WERI-Rb-1 (cell line): ENCODE results near the gene TRIM50.

ENCODE experiments used
- DNase-seq: peaks from one replicate; pipeline ENCODE4 v3.0.0-alpha.2; 2020
- H3K27ac ChIP-seq: fragments of 250-450 bp; sonication (Bioruptor Pico); 2 replicates; pipeline ENCODE4 v1.5.1; 2020; ENCODE audit warnings: mild to moderate bottlenecking, moderate library complexity
- H3K27me3 ChIP-seq: fragments of 250-450 bp; sonication (Bioruptor Pico); 2 replicates; pipeline ENCODE4 v1.5.1; 2021; ENCODE audit warnings: mild to moderate bottlenecking, low read depth, moderate library complexity; ENCODE audit not compliant: insufficient read depth, severe bottlenecking
- H3K36me3 ChIP-seq: fragments of 250-450 bp; sonication (Bioruptor Pico); 2 replicates; pipeline ENCODE4 v1.5.1; 2020; ENCODE audit warnings: mild to moderate bottlenecking, moderate library complexity
- H3K4me3 ChIP-seq: 2 replicates; pipeline ENCODE4 v1.5.1; 2011; ENCODE audit warnings: low read depth, mild to moderate bottlenecking, control low read depth, low read length
- H3K9me3 ChIP-seq: fragments of 250-450 bp; sonication (Bioruptor Pico); 2 replicates; pipeline ENCODE4 v1.5.1; 2021; ENCODE audit warnings: mild to moderate bottlenecking, moderate library complexity; ENCODE audit not compliant: severe bottlenecking
- TF ChIP-seq, protein P1 (sequence below): IDR thresholded peaks from 2 replicates; pipeline ENCODE4 v1.5.1; 2011; ENCODE audit warnings: low read depth, mild to moderate bottlenecking, control low read depth, inconsistent platforms, low read length

Gene TRIM50

GRCh38 chr7:73351447-73352167, 23.7 kb upstream of the TRIM50 start:
- TF ChIP-seq, protein P1, sequence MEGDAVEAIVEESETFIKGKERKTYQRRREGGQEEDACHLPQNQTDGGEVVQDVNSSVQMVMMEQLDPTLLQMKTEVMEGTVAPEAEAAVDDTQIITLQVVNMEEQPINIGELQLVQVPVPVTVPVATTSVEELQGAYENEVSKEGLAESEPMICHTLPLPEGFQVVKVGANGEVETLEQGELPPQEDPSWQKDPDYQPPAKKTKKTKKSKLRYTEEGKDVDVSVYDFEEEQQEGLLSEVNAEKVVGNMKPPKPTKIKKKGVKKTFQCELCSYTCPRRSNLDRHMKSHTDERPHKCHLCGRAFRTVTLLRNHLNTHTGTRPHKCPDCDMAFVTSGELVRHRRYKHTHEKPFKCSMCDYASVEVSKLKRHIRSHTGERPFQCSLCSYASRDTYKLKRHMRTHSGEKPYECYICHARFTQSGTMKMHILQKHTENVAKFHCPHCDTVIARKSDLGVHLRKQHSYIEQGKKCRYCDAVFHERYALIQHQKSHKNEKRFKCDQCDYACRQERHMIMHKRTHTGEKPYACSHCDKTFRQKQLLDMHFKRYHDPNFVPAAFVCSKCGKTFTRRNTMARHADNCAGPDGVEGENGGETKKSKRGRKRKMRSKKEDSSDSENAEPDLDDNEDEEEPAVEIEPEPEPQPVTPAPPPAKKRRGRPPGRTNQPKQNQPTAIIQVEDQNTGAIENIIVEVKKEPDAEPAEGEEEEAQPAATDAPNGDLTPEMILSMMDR: no peak
- Histone ChIP-seq H3K9me3 (no peaks in the 10 kb centered on the region), H3K36me3 (no peaks in the 10 kb centered on the region), H3K4me3 (no peak overlapping the region), H3K27me3 (no peaks in the 10 kb centered on the region), H3K27ac (no peak overlapping the region)
- DNase-seq: no peak

DNA sequence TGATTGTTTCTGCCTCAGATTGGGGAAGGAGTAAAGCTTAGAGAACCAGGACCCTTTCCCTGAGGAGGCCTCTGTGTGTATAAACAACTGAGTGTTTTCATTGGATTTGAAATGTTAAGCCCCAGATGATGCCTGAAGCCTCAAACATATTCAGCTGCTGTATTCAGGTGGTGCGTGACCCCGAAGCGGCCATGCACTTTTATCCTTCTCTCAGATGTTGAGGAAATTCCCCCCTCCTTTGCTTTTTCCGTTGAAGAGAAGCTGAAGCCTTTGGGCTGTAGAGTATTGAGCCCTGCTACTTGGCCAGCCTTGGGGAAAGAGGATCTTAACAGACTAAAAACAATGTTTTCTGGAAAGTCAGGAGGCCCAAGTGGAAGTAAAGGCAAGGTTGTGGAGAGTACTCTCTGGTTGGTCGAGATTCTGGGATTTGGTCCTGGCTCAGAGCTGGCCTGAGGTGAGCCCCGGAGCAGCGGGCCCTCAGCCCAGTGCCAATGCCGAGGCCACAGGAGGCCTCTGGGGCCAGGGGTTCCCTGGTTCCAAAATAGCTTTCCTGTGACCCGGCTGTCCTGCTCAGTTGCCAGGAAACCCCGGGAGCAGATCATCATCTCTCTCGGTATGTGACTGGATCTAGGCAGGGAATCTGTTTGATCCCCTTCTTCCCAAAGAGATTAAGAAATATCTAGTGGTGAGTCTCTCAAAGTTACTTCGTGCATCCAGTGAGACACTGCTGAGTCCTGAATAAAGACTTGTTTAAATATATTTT, 22.6 kb upstream of the TRIM50 start:
- no peaks in the 10 kb centered on the region for H3K27me3 ChIP-seq
- H3K4me3 ChIP-seq: no peak overlapping the region
- H3K27ac ChIP-seq: no peak overlapping the region
- no peaks in the 10 kb centered on the region for H3K36me3 ChIP-seq
- TF ChIP-seq, protein P1: no peak
- DNase-seq: no peak
- no peaks in the 10 kb centered on the region for H3K9me3 ChIP-seq

GRCh38 chr7:73349763-73350162, 21.9 kb upstream of the TRIM50 start:
- DNase-seq: no peak
- H3K27ac ChIP-seq: no peak overlapping the region
- TF ChIP-seq, protein P1: no peak
- H3K4me3 ChIP-seq: no peak overlapping the region
- H3K27me3 ChIP-seq: no peaks in the 10 kb centered on the region
- H3K9me3 ChIP-seq: no peaks in the 10 kb centered on the region
- no peaks in the 10 kb centered on the region for H3K36me3 ChIP-seq

DNA sequence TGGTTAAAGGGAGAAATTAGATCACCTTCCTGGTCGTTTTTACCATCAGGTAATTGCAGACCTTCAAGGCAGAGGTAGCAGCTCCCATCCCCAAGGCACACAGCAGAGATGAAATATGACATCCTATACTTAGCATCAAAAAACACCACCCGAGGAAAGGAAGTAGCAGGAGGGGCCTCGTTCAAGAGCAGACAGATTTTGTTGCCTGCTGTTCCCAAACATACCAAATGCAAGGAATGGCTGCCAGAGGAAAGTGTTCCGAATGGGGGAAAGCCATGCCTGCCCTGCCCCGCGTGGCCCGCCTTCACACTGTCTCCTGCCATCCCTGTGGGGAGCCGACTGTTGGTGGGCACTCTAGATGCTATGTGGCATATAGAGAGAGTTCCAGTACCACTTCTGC, 18.1 kb upstream of the TRIM50 start:
- H3K27ac ChIP-seq: no peak overlapping the region
- H3K9me3 ChIP-seq: no peaks in the 10 kb centered on the region
- H3K36me3 ChIP-seq: no peaks in the 10 kb centered on the region
- H3K27me3 ChIP-seq: no peaks in the 10 kb centered on the region
- TF ChIP-seq, protein P1: no peak
- DNase-seq: no peak
- H3K4me3 ChIP-seq: no peak overlapping the region

DNA sequence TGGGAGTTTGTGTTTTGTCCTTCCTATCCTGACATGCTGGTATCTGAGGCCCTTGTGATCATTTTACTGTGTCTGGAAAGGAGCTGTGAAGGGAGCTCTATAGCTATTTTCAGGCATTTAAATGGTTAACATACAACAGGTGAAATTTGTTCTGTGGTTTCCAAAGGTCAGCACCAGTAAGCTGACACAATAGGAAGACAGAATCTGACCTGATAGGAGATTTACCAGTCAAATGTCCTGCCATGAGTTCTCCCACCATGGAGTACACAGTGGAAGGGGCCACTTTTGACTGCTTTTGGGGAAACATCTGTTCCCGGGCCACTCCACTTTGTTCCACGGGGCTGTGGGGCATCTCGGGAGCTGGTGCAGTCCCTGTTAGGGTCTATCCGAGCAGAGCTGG, 17.7 kb upstream of the TRIM50 start:
- Histone ChIP-seq H3K4me3 (no peak overlapping the region), H3K27me3 (no peaks in the 10 kb centered on the region), H3K27ac (no peak overlapping the region), H3K9me3 (no peaks in the 10 kb centered on the region), H3K36me3 (no peaks in the 10 kb centered on the region)
- no peak for DNase-seq
- TF ChIP-seq, protein P1: no peak
